Measurements from ENCODE around the gene CALHM2.

Gene CALHM2

GRCh38 chr10:103396789-103397087 is 55.4 kb downstream of the CALHM2 start:
- no peak for TF ChIP-seq CTCF (IDR thresholded peaks at IDR 0.05; ENCODE audit: low read depth, low read length)
- DNase-seq (ENCODE audit: low read depth in 2 of 2), result peak in 1 of 2 donors; percentile 2

More at GRCh38 chr10:103396789-103397087, 55.4 kb downstream of the CALHM2 start:
- peak overlapping the region; percentile 90 to 97 for H3K4me3 ChIP-seq (replicated peaks in 1 of 2; ENCODE audit: low read depth in 2 of 2, low read length in 2 of 2)

Data from cardiac fibroblast (primary cell).